ENCODE measurements around the gene HACD1. TPM values are rescaled to one million over a fixed set of nuclear protein-coding genes. Genes with fewer than 3 reads are reported as not detected.
A peak's percentile ranks its signal among the peaks of the same experiment; 100 is the strongest.

The HACD1 gene
- polyA plus RNA-seq, 4 donors: 3.0 to 6.4 (median 4.7) TPM; not detected in 1

DNA sequence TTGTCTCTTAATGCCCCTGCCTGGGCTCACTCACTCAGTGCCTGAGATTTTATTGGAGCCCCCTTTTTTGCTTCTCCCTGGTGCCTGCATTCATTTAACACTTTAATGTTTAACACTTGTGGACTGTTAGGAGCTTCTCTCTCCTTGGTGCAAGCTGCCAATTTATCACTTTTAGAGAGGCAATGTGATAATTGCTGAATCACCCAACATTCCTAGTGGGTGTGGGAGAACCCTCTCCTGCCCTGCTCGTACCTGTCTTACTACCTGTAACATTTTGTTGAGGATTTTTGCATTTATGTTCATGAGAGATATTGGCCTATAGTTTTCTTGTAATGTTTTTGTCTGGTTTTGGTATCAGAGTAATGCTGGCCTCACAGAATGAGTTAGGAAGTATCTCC is 39.9 kb upstream of the HACD1 start:
- H3K4me1 ChIP-seq (ENCODE audit: control insufficient read depth in 3 of 3, insufficient read depth in 2 of 3, low read depth in 1 of 3, low read length in 2 of 3): peaks cover 0 to 9% (median 5%) of the 10 kb centered on the region in 3 donors
- WGBS, 3 donors: 26 to 74% (median 43%) methylated on average over 1 of the region's 1 CpG
- H3K36me3 ChIP-seq (ENCODE audit: control insufficient read depth in 3 of 3, insufficient read depth in 2 of 3, low read depth in 1 of 3, low read length in 3 of 3): peaks cover 0 to 2% (median 0%) of the 10 kb centered on the region in 3 donors
- no peaks in the 10 kb centered on the region for H3K27me3 ChIP-seq (ENCODE audit: control insufficient read depth in 3 of 3, insufficient read depth in 3 of 3, low read length in 3 of 3)
- H3K27ac ChIP-seq (ENCODE audit: low read depth in 1 of 3, low read length in 2 of 3): no peak overlapping the region
- no peak overlapping the region for H3K4me3 ChIP-seq (ENCODE audit: low read depth in 1 of 3, low read length in 3 of 3)
- peaks cover 0 to 4% of the 10 kb centered on the region in 2 donors for H3K9me3 ChIP-seq (ENCODE audit: control insufficient read depth in 2 of 2, insufficient read depth in 1 of 2, low read depth in 1 of 2, low read length in 1 of 2)
- DNase-seq: no peak
- FAIRE-seq: no peak

DNA sequence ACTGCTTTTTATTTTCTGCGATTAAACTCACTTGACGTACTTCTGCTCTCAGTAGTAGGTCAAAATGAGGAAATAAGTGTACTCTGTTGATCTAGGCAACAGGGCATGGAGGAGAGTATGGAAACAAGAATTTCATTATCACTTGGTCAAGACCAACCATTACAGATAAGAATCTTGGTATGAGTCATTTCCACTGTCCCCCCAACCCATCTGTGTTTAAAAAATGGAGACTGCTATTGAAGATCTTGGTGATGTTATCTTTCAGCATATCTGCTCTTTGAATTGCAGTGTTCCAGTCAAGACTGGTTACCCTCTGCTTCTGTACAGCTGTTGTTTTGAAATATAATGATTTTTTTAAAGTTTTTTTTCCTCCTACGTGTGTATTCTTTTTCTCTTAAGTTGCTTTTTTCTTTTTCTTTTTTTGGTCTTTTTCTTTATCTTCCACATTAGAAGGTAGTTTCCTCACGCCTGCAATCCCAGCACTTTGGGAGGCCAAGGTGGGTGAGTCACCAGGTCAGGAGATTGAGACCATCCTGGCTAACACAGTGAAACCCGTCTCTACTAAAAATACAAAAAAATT is 38.5 kb upstream of the HACD1 start:
- no peaks in the 10 kb centered on the region for H3K36me3 ChIP-seq (ENCODE audit: control insufficient read depth in 3 of 3, insufficient read depth in 2 of 3, low read depth in 1 of 3, low read length in 3 of 3)
- peak overlapping the region in 1 of 3 donors; percentile 4 for H3K27ac ChIP-seq (ENCODE audit: low read depth in 1 of 3, low read length in 2 of 3)
- FAIRE-seq: no peak
- H3K4me3 ChIP-seq (ENCODE audit: low read depth in 1 of 3, low read length in 3 of 3): no peak overlapping the region
- no peak for DNase-seq
- no peaks in the 10 kb centered on the region for H3K27me3 ChIP-seq (ENCODE audit: control insufficient read depth in 3 of 3, insufficient read depth in 3 of 3, low read length in 3 of 3)
- WGBS, 3 donors: 80 to 93% (median 85%) methylated on average over 5 of the region's 5 CpGs
- H3K9me3 ChIP-seq (ENCODE audit: control insufficient read depth in 2 of 2, insufficient read depth in 1 of 2, low read depth in 1 of 2, low read length in 1 of 2): peaks cover 0 to 4% of the 10 kb centered on the region in 2 donors
- H3K4me1 ChIP-seq (ENCODE audit: control insufficient read depth in 3 of 3, insufficient read depth in 2 of 3, low read depth in 1 of 3, low read length in 2 of 3): peaks cover 0 to 9% (median 5%) of the 10 kb centered on the region in 3 donors

DNA sequence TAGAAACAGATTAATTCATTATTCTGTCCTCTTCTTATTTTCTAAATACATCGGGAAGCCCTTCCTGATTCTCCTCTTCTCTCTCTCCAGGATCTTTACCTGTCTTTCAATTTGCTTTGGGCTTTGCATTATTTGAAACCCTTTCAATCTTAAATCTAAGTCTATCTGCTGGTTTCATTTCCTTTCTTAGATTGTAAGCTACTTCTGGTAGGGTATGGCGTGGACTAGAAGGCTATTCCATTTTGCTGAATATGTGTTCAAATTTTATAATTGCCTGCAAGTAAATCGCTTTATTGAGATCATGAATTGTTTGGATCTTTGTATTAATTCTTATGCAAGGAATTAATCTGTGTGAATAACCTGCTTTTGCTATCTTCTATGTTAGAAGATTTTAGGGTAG is 37.8 kb upstream of the HACD1 start:
- H3K27me3 ChIP-seq (ENCODE audit: control insufficient read depth in 3 of 3, insufficient read depth in 3 of 3, low read length in 3 of 3): no peaks in the 10 kb centered on the region
- 95 to 97% (median 96%) methylated on average over 3 of the region's 3 CpGs for WGBS, 3 donors
- H3K36me3 ChIP-seq (ENCODE audit: control insufficient read depth in 3 of 3, insufficient read depth in 2 of 3, low read depth in 1 of 3, low read length in 3 of 3): no peaks in the 10 kb centered on the region
- H3K27ac ChIP-seq (ENCODE audit: low read depth in 1 of 3, low read length in 2 of 3): no peak overlapping the region
- H3K4me3 ChIP-seq (ENCODE audit: low read depth in 1 of 3, low read length in 3 of 3): no peak overlapping the region
- peaks cover 0 to 9% (median 5%) of the 10 kb centered on the region in 3 donors for H3K4me1 ChIP-seq (ENCODE audit: control insufficient read depth in 3 of 3, insufficient read depth in 2 of 3, low read depth in 1 of 3, low read length in 2 of 3)
- FAIRE-seq (no peak), DNase-seq (no peak)
- H3K9me3 ChIP-seq (ENCODE audit: control insufficient read depth in 2 of 2, insufficient read depth in 1 of 2, low read depth in 1 of 2, low read length in 1 of 2): peaks cover 0 to 4% of the 10 kb centered on the region in 2 donors

- Histone ChIP-seq H3K4me1 (ENCODE audit: control insufficient read depth in 3 of 3, insufficient read depth in 2 of 3, low read depth in 1 of 3, low read length in 2 of 3) (peaks cover 0 to 9% (median 5%) of the 10 kb centered on the region in 3 donors), H3K27me3 (ENCODE audit: control insufficient read depth in 3 of 3, insufficient read depth in 3 of 3, low read length in 3 of 3) (no peaks in the 10 kb centered on the region), H3K4me3 (ENCODE audit: low read depth in 1 of 3, low read length in 3 of 3) (no peak overlapping the region), H3K27ac (ENCODE audit: low read depth in 1 of 3, low read length in 2 of 3) (no peak overlapping the region), H3K36me3 (ENCODE audit: control insufficient read depth in 3 of 3, insufficient read depth in 2 of 3, low read depth in 1 of 3, low read length in 3 of 3) (peaks cover 0 to 4% (median 2%) of the 10 kb centered on the region in 3 donors), H3K9me3 (ENCODE audit: control insufficient read depth in 2 of 2, insufficient read depth in 1 of 2, low read depth in 1 of 2, low read length in 1 of 2) (peaks cover 0 to 4% of the 10 kb centered on the region in 2 donors)
- FAIRE-seq (no peak), DNase-seq (no peak)
Observed at GRCh38 chr10:17652585-17652984, 35.4 kb upstream of the HACD1 start.

- H3K27ac ChIP-seq (ENCODE audit: low read depth in 1 of 3, low read length in 2 of 3): no peak overlapping the region
- no peak for DNase-seq
- H3K4me3 ChIP-seq (ENCODE audit: low read depth in 1 of 3, low read length in 3 of 3): no peak overlapping the region
- peaks cover 0 to 7% (median 4%) of the 10 kb centered on the region in 3 donors for H3K4me1 ChIP-seq (ENCODE audit: control insufficient read depth in 3 of 3, insufficient read depth in 2 of 3, low read depth in 1 of 3, low read length in 2 of 3)
- H3K9me3 ChIP-seq (ENCODE audit: control insufficient read depth in 2 of 2, insufficient read depth in 1 of 2, low read depth in 1 of 2, low read length in 1 of 2): peaks cover 0 to 3% of the 10 kb centered on the region in 2 donors
- H3K27me3 ChIP-seq (ENCODE audit: control insufficient read depth in 3 of 3, insufficient read depth in 3 of 3, low read length in 3 of 3): no peaks in the 10 kb centered on the region
- FAIRE-seq: no peak
- peaks cover 0 to 4% (median 2%) of the 10 kb centered on the region in 3 donors for H3K36me3 ChIP-seq (ENCODE audit: control insufficient read depth in 3 of 3, insufficient read depth in 2 of 3, low read depth in 1 of 3, low read length in 3 of 3)
Observed at GRCh38 chr10:17651896-17652295, 34.7 kb upstream of the HACD1 start.

GRCh38 chr10:17650416-17650815 is 33.2 kb upstream of the HACD1 start:
- peak overlapping the region in 1 of 3 donors; percentile 25 for H3K4me3 ChIP-seq (ENCODE audit: low read depth in 1 of 3, low read length in 3 of 3)
- FAIRE-seq (no peak), DNase-seq (no peak)
- 36 to 82% (median 54%) methylated on average over 8 of the region's 8 CpGs for WGBS, 3 donors
- H3K4me1 ChIP-seq (ENCODE audit: control insufficient read depth in 3 of 3, insufficient read depth in 2 of 3, low read depth in 1 of 3, low read length in 2 of 3): peaks cover 3 to 6% (median 3%) of the 10 kb centered on the region in 3 donors
- no peaks in the 10 kb centered on the region for H3K27me3 ChIP-seq (ENCODE audit: control insufficient read depth in 3 of 3, insufficient read depth in 3 of 3, low read length in 3 of 3)
- peak overlapping the region in 2 of 3 donors; percentile 3 to 14 for H3K27ac ChIP-seq (ENCODE audit: low read depth in 1 of 3, low read length in 2 of 3)
- no peaks in the 10 kb centered on the region for H3K9me3 ChIP-seq (ENCODE audit: control insufficient read depth in 2 of 2, insufficient read depth in 1 of 2, low read depth in 1 of 2, low read length in 1 of 2)
- H3K36me3 ChIP-seq (ENCODE audit: control insufficient read depth in 3 of 3, insufficient read depth in 2 of 3, low read depth in 1 of 3, low read length in 3 of 3): peaks cover 0 to 4% (median 2%) of the 10 kb centered on the region in 3 donors

- H3K4me1 ChIP-seq (ENCODE audit: control insufficient read depth in 3 of 3, insufficient read depth in 2 of 3, low read depth in 1 of 3, low read length in 2 of 3): peaks cover 5 to 12% (median 5%) of the 10 kb centered on the region in 3 donors
- DNase-seq (no peak), FAIRE-seq (no peak)
- H3K27me3 ChIP-seq (ENCODE audit: control insufficient read depth in 3 of 3, insufficient read depth in 3 of 3, low read length in 3 of 3): no peaks in the 10 kb centered on the region
- H3K9me3 ChIP-seq (ENCODE audit: control insufficient read depth in 2 of 2, insufficient read depth in 1 of 2, low read depth in 1 of 2, low read length in 1 of 2): no peaks in the 10 kb centered on the region
- H3K27ac ChIP-seq (ENCODE audit: low read depth in 1 of 3, low read length in 2 of 3): no peak overlapping the region
- H3K36me3 ChIP-seq (ENCODE audit: control insufficient read depth in 3 of 3, insufficient read depth in 2 of 3, low read depth in 1 of 3, low read length in 3 of 3): peaks cover 0 to 4% (median 2%) of the 10 kb centered on the region in 3 donors
- no peak overlapping the region for H3K4me3 ChIP-seq (ENCODE audit: low read depth in 1 of 3, low read length in 3 of 3)
- WGBS, 3 donors: 83 to 95% (median 84%) methylated on average over 2 of the region's 2 CpGs
Observed at GRCh38 chr10:17649836-17650235, 32.7 kb upstream of the HACD1 start.

DNA sequence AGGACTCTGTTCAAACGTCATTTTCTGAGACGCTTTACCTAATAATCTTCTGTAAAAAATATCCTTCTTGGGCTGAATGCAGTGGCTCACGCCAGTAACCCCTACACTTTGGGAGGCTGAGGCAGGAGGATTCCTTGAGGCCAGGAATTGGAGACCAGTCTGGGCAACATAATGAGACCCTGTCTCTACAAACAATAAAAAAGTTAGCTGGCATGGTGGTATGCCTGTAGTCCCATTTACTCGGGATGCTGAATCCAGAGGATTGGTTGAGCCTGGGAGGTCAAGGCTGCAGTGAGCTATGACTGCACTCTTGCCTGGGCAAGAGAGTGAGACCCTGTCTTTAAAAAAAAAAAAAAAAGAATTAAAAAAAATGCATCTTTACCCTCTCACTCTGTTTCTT is 31.9 kb upstream of the HACD1 start:
- Histone ChIP-seq H3K36me3 (ENCODE audit: control insufficient read depth in 3 of 3, insufficient read depth in 2 of 3, low read depth in 1 of 3, low read length in 3 of 3) (peaks cover 0 to 4% (median 2%) of the 10 kb centered on the region in 3 donors), H3K9me3 (ENCODE audit: control insufficient read depth in 2 of 2, insufficient read depth in 1 of 2, low read depth in 1 of 2, low read length in 1 of 2) (no peaks in the 10 kb centered on the region), H3K4me1 (ENCODE audit: control insufficient read depth in 3 of 3, insufficient read depth in 2 of 3, low read depth in 1 of 3, low read length in 2 of 3) (peaks cover 5 to 14% (median 5%) of the 10 kb centered on the region in 3 donors), H3K27ac (ENCODE audit: low read depth in 1 of 3, low read length in 2 of 3) (peak overlapping the region in 1 of 3 donors; percentile 29), H3K27me3 (ENCODE audit: control insufficient read depth in 3 of 3, insufficient read depth in 3 of 3, low read length in 3 of 3) (no peaks in the 10 kb centered on the region), H3K4me3 (ENCODE audit: low read depth in 1 of 3, low read length in 3 of 3) (no peak overlapping the region)
- DNase-seq (no peak), FAIRE-seq (no peak)
- WGBS, 3 donors: 79 to 89% (median 88%) methylated on average over 4 of the region's 4 CpGs

Data from small intestine (tissue), 7 donors.